Fibroblast of gingiva (primary cell): ENCODE results near the gene ABCF2.
A peak's percentile ranks its signal among the peaks of the same experiment; 100 is the strongest.

Experiments
- DNase-seq: peaks from one replicate; pipeline ENCODE4 v3.0.0-alpha.2; 2011; ENCODE audit warnings: low read depth

Gene ABCF2

GRCh38 chr7:151174246-151175046, 52.6 kb downstream of the ABCF2 start:
- no peak for DNase-seq

- DNase-seq, result no peak
Measured at GRCh38 chr7:151173386-151174245, 53.4 kb downstream of the ABCF2 start.

DNA sequence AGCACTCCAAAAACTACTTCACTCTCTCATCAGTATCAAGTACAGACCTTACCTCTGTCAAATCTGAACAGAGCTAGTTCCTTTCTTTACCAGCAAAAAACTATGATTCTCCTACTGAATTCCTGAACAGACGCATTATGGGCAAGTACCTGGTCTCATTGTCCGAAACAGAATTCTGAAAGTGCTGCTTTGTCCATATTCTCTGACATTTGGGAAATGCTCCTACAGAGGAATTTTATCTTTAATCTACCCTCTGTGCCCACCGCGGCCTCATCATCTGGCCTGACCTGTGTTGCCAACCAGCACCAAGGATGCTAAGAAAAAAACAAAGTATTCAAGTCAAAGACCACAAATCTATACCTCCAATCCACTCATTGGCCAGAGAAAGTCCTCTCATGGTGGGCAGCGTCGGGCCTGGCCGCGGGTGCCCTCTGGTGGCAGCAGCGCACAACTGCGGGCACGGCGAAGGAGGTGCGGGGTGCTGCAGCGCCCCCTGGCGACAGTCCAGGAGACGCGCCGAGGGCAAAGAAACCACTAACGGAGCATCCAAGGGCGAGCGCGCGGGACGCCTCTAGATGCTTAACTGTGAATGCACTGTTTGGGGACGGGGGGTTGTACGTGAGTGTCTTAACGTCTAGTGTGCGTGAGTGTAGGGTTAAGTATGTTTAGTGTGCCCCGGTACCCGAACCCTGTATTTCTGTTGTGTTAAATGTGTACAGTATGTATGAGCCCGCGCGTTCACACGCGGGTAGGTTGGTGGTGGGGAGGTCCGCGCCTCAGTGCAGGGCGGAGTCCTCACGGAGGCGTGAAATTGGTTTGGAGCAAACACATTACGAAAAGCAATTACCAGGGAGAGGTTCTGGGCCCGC, 54.5 kb downstream of the ABCF2 start:
- DNase-seq, result peak; percentile 40

DNA sequence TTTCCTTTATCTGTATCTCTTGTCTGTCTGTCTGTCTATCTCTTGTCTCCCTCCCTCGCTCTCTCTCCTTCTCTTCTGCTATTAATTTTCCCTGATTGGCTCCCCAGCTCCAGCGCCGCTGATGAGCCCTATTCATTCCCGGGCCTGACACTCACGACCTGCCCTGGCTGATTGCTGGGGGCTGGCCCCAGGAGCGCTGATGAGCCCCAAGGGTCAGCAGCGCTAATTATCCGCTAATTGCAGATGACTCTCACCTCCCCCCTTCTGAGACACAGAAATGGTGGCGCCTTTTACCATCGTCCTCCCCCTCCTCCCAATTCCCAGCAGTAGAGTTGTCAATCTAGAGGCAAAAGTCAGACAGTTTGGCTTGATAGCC, 58.2 kb downstream of the ABCF2 start:
- DNase-seq, result no peak

GRCh38 chr7:151168003-151168786, 58.8 kb downstream of the ABCF2 start:
- DNase-seq, result no peak

GRCh38 chr7:151167197-151167961, 59.6 kb downstream of the ABCF2 start, which contains the start of gene GBX1:
GBX1 (minus strand) TSS chr7:151167694; CDS start chr7:151167548, 146 bp downstream.
- DNase-seq, result no peak

- no peak for DNase-seq
Measured at GRCh38 chr7:151166629-151167196, 60.3 kb downstream of the ABCF2 start.
